Glomerular visceral epithelial cell (primary cell): ENCODE measurements around the gene KRTAP6-1.

ENCODE experiments used
- DNase-seq: peaks from one replicate; pipeline ENCODE4 v3.0.0-alpha.2; 2016; ENCODE audit errors: extremely low spot score

KRTAP6-1 gene

DNA sequence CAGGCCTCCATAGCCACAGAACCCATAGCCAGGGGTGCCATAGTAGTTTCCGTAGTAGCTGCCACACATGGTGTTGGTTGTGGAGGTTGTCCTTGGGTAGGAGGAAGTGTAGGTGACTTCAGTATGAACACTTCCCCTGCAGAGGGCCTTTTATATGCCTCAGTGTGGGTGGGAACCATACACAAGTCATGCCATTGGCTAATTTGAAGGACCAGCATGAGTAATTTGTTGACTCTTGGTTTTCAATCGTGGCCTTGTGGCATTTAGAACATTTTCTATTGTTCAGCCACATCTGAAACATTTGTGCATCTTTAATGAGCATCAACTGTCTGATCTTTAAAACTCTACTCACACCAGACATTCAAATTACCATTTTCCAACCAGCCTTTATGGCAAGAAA is at the start of gene KRTAP6-1:
TSS of gene KRTAP6-1 (minus strand) at position 95 of the 400 bp plus-strand sequence. CDS start at position 69, 26 bp downstream.
- DNase-seq: no peak

DNA sequence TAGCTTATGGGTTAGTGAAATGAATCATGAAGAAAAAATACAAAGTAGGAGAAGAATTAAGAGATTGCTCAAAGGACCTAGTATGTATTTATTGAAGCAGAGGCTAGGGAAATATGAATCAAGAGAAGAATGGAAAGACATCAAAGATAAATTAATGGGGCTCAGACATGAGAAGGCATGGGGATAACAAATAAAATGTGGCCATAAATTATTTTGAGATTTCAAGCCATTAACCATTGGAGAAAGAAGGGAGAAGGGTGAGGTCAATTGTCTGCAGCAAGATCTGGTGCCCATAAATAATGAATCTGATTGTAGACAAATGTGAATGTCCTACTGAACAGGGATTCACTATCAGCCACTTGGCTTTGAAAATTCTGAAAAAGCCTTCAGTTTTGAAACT is 39.2 kb upstream of the KRTAP6-1 start:
- DNase-seq: no peak

GRCh38 chr21:30646904-30647414 is 33.2 kb upstream of the KRTAP6-1 start:
- no peak for DNase-seq

GRCh38 chr21:30642564-30642963 is 28.8 kb upstream of the KRTAP6-1 start, which contains the start of gene KRTAP20-3:
Gene KRTAP20-3, plus strand, starts transcription at chr21:30642864.
- no peak for DNase-seq

GRCh38 chr21:30638686-30639085 is 25.0 kb upstream of the KRTAP6-1 start:
- no peak for DNase-seq

- DNase-seq: no peak
These were observed 21.2 kb upstream of the KRTAP6-1 start, which contains the start of gene KRTAP20-2 for GRCh38 chr21:30634906-30635305. Gene KRTAP20-2, plus strand, starts transcription at chr21:30635206. Its CDS starts 58 bp downstream, at chr21:30635264.

DNA sequence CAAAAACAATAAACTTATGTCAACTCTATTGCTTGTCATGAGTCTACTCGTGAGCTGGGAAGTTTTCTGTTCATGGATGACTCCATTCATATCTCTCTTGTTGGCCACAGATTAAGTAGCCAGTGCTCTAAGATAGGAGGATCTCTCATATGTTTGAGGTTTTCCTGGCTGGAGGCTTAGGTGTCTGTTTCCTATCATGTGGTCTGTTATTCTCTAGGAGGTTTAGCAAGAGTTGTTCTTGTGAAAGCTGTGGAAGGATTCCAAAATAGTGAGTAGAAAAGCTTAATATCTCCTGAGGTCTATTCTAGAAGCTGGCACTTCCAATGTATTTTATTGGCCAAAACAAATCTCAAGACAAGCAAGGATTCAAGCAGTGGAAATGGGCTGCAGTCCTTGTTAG is 15.5 kb upstream of the KRTAP6-1 start:
- DNase-seq: no peak

DNA sequence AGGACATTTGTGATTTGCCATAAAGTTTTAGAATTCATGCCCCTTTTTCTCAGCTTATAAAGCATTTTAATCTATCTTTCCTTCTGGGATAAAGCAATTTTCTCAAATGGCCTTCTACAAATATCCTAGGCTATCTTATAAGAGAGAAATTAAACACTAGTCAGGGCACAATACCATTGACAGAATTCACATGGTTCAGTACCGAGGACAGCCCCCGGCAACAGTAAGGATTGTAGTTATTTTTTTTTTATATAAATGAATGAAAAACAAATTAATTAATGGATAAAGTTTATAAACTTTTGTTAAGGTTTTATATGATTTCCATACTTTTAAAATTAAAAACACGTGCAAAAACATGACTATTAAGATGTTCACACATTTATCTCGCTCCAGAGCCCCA is 14.4 kb upstream of the KRTAP6-1 start:
- DNase-seq: no peak

DNA sequence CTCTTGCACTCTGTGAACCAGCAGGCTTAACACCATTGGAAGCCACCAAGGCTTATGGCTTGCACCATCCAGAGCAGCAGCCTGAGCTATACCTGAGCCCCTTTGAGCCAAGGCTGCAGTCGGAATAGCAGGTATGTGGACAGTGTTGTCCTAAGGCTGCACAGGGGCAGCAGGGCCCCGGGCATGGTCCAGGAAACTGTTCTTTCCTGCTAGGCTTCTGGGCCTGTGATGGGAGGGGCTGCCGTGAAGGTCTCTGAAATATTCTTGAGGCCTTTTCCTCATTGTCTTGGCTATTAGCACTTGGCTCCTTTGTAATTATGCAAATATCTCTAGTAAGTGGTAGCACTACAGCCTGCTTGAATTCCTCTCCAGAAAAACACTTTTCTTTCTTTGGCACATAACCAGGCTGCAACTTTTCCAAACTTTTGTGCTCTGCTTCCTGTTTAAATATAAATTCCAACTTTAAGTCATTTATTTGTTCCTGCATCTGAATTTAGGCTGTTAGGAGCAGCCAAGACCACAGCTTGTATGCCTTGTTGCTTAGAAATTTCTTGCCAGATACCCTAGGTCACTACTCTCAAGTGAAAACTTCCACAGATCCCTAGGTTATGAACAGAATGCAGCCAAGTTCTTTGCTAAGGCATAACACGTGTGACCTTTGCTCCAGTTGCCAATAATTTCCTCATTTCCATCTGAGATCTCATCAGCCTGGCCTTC is 11.9 kb upstream of the KRTAP6-1 start:
- DNase-seq: no peak

GRCh38 chr21:30623362-30623761 is 9.6 kb upstream of the KRTAP6-1 start:
- DNase-seq: no peak

- DNase-seq: no peak
These were observed 6.8 kb upstream of the KRTAP6-1 start, which contains the start of gene KRTAP20-4 for GRCh38 chr21:30620522-30620921. Gene KRTAP20-4, plus strand, starts transcription at chr21:30620627.

- no peak for DNase-seq
These were observed 6.3 kb upstream of the KRTAP6-1 start for GRCh38 chr21:30620080-30620479.

DNA sequence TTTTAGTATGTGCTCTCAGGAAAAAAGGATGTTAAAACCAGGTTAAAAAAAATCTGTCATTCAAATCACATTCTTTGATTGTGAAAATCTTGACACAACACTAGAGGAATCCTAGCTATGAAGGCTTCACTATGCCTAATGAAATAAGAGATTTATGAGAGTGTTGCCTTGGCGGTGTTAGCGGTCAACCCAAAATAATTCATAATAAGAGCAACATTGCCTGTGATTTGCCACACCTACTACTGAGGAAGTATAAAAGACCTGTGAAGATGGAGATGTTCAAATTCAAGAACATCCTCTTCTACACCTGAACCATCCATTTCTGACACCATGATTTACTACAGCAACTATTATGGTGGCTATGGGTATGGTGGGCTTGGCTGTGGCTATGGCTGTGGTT is 2.4 kb upstream of the KRTAP6-1 start, which contains the start of gene KRTAP20-1:
TSS of gene KRTAP20-1 (plus strand) at position 301 of the 400 bp plus-strand sequence. CDS start at position 331, 30 bp downstream.
- DNase-seq: no peak

GRCh38 chr21:30615199-30615598 is 1.5 kb upstream of the KRTAP6-1 start:
- DNase-seq: no peak

DNA sequence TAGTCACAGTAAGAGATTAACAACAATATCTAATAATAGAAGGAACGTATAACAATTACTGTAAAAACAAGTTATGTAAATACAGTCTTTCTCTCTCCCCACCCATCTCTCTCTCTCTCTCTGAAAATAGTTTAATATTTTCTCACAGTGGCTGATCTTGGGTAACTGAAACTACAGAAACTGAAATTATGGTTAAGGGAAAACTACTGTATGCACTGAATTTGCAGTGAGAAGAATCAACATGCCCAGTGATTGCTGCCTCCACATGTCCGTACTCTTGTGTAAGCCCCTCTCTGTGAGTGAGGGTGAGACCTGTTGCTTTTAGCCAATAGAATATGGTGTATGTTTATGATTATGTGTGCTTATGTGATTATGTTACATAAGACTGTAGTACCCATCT is 1.6 kb downstream of the KRTAP6-1 start:
- DNase-seq: no peak

DNA sequence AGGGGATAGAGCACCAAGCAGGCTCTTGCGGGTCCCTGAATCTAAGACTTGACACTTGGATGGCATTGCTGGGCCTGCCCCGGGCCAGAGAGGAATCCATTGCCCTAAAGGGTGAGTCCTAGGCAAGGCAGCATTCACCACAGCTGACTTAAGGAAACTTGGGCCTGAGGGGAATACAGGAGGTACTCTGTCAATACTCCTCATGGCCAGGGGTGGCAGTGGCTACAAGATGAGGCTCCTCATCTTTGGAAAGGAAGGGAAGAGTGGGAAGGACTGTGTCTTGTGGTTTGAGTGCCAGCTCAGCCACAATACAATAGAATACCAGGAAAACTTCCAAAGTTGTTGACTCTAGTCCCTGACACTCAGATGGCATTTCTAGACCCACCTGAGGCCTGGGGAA is 7.8 kb downstream of the KRTAP6-1 start:
- no peak for DNase-seq

DNA sequence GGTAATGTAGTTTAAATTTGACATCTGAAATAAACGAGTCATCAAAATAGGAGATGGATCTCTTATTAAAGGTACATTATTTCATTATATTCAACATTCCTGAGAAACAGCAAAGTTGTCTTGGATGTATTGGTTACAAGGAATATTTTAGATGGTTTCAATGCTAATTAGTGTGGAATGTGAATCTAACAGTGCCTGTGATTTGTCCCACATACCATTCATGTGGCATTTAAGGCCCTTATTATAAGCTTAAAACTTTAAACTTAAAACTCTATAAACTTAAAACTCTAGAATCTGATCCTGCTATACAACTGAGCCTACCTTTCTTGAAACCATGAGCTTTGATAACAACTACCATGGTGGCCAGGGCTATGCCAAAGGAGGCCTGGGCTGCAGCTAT is 12.9 kb downstream of the KRTAP6-1 start, which contains the start of gene KRTAP22-1:
TSS of gene KRTAP22-1 (plus strand) at position 301 of the 400 bp plus-strand sequence.
- DNase-seq: no peak

GRCh38 chr21:30598802-30599201 is 14.9 kb downstream of the KRTAP6-1 start, which contains the start of gene KRTAP6-2:
Gene KRTAP6-2, minus strand, starts transcription at chr21:30598902. Its CDS starts 28 bp downstream, at chr21:30598874.
- DNase-seq: no peak

GRCh38 chr21:30592140-30592539 is 21.6 kb downstream of the KRTAP6-1 start, which contains the start of gene KRTAP6-3:
Gene KRTAP6-3, plus strand, starts transcription at chr21:30592440. Its CDS starts 6 bp downstream, at chr21:30592446.
- no peak for DNase-seq

DNA sequence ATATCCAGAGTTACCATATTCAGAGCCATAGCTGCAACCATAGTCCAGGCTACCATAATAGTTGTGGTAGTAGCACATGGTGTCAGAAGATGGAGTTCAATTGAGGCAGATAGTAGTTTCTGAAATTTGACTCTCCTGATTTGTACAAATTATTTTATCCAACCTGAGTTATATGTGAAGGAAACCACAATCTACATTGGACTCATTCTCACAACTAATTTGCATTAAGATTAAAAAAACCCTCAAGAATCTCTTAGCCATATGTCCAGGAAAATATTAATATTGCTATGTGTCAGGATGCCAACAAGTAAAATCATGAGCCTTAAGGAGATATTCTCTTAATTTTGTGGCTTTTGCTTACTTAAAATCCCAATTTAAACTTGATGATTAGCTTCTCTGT is 23.4 kb downstream of the KRTAP6-1 start, which contains the start of gene KRTAP22-2:
TSS of gene KRTAP22-2 (minus strand) at position 101 of the 400 bp plus-strand sequence.
- DNase-seq: no peak

DNA sequence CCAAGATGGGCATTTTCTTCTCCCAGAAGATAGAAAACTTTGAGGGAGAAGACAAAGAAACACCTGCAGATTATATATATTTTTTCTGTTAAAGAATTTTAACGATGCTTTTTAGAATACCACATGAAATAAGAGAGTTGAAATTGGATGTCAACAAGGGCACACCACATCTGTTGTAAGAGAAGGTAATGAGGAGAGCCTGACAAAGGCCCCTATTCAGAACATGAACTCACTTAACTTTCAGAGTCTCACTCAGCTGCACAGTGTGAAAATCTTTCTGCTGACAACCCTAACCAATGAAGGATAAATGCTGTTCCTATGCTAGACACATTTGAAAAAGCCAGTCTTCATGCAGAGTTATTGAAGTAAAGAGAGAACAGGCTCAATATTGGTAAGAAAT is 30.9 kb downstream of the KRTAP6-1 start:
- DNase-seq: no peak

DNA sequence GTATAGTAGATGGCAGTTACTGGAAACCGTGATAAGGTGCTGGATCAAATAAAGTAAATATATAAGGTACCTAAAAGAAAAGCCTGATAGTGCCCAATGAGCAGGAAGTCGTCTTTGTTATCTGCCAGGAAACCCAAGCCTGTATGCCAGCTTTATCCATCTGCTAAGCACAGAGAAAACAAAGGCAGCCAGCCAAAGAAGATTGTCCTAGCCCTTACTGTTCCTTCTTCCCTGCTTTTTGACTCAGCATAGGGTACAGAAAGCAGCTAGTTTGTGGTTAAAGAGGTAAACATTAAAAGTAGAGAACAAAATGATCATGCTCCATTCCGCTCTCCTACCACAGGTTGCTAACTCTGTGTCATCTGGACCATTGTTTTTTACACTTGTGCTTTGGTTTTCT is 33.6 kb downstream of the KRTAP6-1 start:
- DNase-seq: no peak

- DNase-seq: no peak
These were observed 34.4 kb downstream of the KRTAP6-1 start for GRCh38 chr21:30579346-30579745.
